Ectodermal cell (in vitro differentiated cells): ENCODE results near the gene NINJ1.
"Not testable (repeated sequence)": the region's sequence is repeated elsewhere in the genome, so short reads cannot be mapped to it uniquely, and the experiment has no call there.

Source experiments
- H3K27ac ChIP-seq: 2 replicates; pipeline ENCODE4 v1.7.0; 2013; ENCODE audit warnings: mild to moderate bottlenecking, low read depth, low read length; ENCODE audit not compliant: insufficient read depth, poor library complexity, severe bottlenecking
- H3K27me3 ChIP-seq: 2 replicates; pipeline ENCODE4 v1.7.0; 2013; ENCODE audit warnings: mild to moderate bottlenecking, low read length; ENCODE audit not compliant: insufficient read depth, control insufficient read depth, poor library complexity, severe bottlenecking
- H3K36me3 ChIP-seq: one replicate; pipeline ENCODE4 v1.7.0; 2013; ENCODE audit warnings: low read length; ENCODE audit not compliant: control insufficient read depth, insufficient read depth
- H3K4me1 ChIP-seq: one replicate; pipeline ENCODE4 v1.7.0; 2013; ENCODE audit warnings: low read length; ENCODE audit not compliant: control insufficient read depth, insufficient read depth
- H3K4me3 ChIP-seq: 2 replicates; pipeline ENCODE4 v1.7.0; 2013; ENCODE audit warnings: low read depth, low read length, control low read depth; ENCODE audit not compliant: insufficient read depth
- H3K9me3 ChIP-seq: 2 replicates; pipeline ENCODE4 v1.7.0; 2013; ENCODE audit warnings: mild to moderate bottlenecking, low read length, moderate library complexity; ENCODE audit not compliant: control insufficient read depth
- WGBS, 2 experiments: methylation state at CpG; one replicate each; pipeline ENCODE4 v1.1.7; 2013; ENCODE audit warnings: missing lambda C conversion rate in 2 of 2; 5-methylcytosine and 5-hydroxymethylcytosine counted together

NINJ1 gene

GRCh38 chr9:93159601-93160471, 25.8 kb upstream of the NINJ1 start:
- WGBS, 2 experiments: 30% methylated on average over 19 of the region's 19 CpGs
- no peak overlapping the region for H3K27ac ChIP-seq

DNA sequence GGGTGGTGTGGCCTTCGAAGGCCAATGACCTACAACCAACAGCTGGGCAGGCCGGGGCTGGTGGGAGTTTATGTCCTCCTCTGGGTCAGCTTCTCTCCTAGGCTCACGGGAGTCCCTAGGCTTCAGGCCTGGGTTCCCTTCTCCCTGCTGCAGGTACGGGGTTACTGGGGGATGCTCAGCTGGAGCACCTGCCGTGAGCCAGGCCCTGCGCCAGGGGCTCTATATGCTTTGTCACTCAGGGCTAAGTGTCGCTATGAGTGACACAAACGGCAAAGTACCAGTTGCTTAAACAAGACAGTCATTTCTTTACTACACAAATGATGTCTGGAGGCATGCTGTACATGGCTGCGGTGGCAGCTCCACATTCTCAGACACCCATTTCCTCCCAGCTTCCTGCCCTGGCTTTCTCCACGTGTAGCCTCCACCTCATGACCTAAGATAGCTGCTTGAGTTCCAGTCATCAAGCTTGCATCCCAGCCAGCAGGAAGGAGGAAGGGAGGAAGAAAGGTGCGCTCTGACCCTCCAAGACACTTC, 22.5 kb upstream of the NINJ1 start:
- no peaks in the 10 kb centered on the region for H3K4me1 ChIP-seq
- 91 to 96% methylated on average over 11 of the region's 11 CpGs for WGBS, 2 experiments
- H3K27ac ChIP-seq: no peak overlapping the region

More at GRCh38 chr9:93159601-93160471, 25.8 kb upstream of the NINJ1 start:
- no peak overlapping the region for H3K4me3 ChIP-seq
- no peaks in the 10 kb centered on the region for H3K36me3 ChIP-seq
- H3K27me3 ChIP-seq: no peaks in the 10 kb centered on the region
- H3K4me1 ChIP-seq: no peaks in the 10 kb centered on the region
- no peaks in the 10 kb centered on the region for H3K9me3 ChIP-seq

GRCh38 chr9:93155716-93156474, 21.8 kb upstream of the NINJ1 start:
- 92% methylated on average over 16 of the region's 16 CpGs for WGBS, 2 experiments
- Histone ChIP-seq H3K27ac (no peak overlapping the region), H3K4me3 (no peak overlapping the region), H3K4me1 (no peaks in the 10 kb centered on the region), H3K27me3 (no peaks in the 10 kb centered on the region), H3K9me3 (no peaks in the 10 kb centered on the region), H3K36me3 (no peaks in the 10 kb centered on the region)

More for the DNA sequence above, 22.5 kb upstream of the NINJ1 start:
- H3K27me3 ChIP-seq: no peaks in the 10 kb centered on the region
- no peaks in the 10 kb centered on the region for H3K36me3 ChIP-seq
- H3K4me3 ChIP-seq: no peak overlapping the region
- no peaks in the 10 kb centered on the region for H3K9me3 ChIP-seq

DNA sequence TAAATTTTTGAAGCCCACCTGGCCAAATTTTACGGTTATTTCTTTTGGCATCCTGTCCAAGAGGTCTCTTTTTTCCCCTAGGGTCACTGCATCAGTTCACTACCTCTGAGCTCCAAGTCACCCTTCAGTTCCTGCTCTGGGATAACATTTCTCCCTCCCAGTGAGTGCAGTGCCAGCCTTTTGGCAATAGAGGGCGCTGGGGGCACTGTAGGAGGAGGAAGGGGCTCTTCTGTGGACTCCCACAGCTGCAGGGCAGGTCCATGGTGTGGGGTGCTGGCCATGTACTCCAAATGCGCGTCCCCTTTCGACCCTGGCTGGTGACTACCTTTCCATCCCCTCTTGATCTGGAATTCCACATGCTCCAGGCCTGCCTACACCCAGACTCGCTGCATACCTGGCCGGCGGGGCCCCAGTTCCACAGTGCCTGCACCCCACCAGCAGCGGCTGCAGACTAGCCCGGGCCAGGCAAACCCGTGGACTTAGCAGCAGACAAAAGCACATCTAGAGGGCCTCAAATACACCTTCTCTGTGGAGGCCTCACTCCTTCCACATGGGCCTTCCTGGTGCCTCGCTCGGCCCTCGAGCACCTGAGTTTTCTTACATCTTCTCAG, 20.3 kb upstream of the NINJ1 start:
- Histone ChIP-seq H3K9me3 (no peaks in the 10 kb centered on the region), H3K4me1 (no peaks in the 10 kb centered on the region), H3K36me3 (no peaks in the 10 kb centered on the region), H3K27ac (no peak overlapping the region), H3K4me3 (no peak overlapping the region), H3K27me3 (no peaks in the 10 kb centered on the region)
- WGBS, 2 experiments: 76 to 77% methylated on average over 14 of the region's 14 CpGs

DNA sequence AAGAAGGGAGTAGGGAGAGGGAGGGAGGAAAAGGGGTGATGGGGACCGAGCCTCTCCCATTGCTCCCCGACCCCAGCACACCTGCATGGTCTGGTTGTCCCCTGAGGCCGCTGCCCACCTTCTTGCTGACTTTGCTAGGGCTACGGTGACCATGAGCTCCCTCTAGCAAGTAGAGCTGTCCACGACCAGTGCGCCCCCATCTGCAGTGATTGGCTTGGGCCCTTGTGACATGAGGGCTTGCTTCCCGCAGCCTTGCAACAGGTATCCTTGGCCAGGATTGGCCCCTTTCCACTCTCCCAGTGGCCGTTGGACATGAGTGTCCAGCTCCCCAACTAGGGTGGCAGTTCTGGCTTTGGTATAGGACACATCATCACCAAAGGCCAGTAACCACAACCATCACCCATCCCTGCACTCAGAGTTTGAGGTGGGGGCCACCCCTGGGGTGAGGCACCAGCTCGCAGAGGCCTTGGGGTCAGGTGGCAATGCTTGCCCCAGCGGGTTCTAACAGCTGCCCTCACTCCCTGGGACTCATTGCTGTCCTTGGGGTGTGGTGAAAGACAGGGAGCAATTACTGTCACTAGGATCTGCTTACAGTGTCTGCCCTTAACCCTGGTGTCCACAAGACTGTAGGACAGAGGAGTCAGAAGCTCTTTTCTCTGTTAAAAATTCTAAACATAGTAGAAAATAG, 17.2 kb upstream of the NINJ1 start:
- Histone ChIP-seq H3K27me3 (no peaks in the 10 kb centered on the region), H3K27ac (no peak overlapping the region), H3K4me3 (no peak overlapping the region), H3K36me3 (no peaks in the 10 kb centered on the region), H3K4me1 (no peaks in the 10 kb centered on the region), H3K9me3 (no peaks in the 10 kb centered on the region)
- WGBS, 2 experiments: 83 to 86% methylated on average over 10 of the region's 10 CpGs

GRCh38 chr9:93149361-93149760, 15.3 kb upstream of the NINJ1 start:
- Histone ChIP-seq H3K9me3 (no peaks in the 10 kb centered on the region), H3K27me3 (no peaks in the 10 kb centered on the region), H3K36me3 (no peaks in the 10 kb centered on the region), H3K27ac (no peak overlapping the region), H3K4me1 (peaks cover 3% of the 10 kb centered on the region), H3K4me3 (no peak overlapping the region)
- 87 to 90% methylated on average over 1 of the region's 1 CpG for WGBS, 2 experiments

GRCh38 chr9:93148721-93149120, 14.7 kb upstream of the NINJ1 start:
- 88 to 90% methylated on average over 2 of the region's 2 CpGs for WGBS, 2 experiments

DNA sequence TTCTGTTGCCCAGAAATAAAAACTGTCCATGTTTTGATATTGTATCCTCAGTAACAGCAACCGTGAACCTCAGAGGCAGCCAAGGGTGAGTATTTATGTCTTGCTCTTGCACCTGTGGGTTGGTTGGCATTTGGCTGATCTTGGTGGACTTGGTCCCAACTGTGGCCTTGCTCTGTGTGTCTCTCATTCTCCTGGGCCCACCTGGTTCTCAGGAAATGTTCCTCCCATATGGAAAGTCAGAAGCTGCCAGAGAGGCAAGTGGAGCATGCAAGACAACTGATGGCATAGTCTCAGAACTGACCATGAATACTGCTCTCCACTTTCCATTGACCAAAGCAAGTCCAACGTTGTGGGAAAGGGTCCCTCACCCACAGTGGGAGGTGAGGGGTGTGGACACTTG, 13.6 kb upstream of the NINJ1 start:
- Histone ChIP-seq H3K27me3 (no peaks in the 10 kb centered on the region), H3K36me3 (no peaks in the 10 kb centered on the region), H3K27ac (no peak overlapping the region), H3K9me3 (no peaks in the 10 kb centered on the region), H3K4me1 (peaks cover 9% of the 10 kb centered on the region), H3K4me3 (no peak overlapping the region)
- 69 to 74% methylated on average over 2 of the region's 2 CpGs for WGBS, 2 experiments

More at GRCh38 chr9:93148721-93149120, 14.7 kb upstream of the NINJ1 start:
- no peak overlapping the region for H3K27ac ChIP-seq
- H3K36me3 ChIP-seq: no peaks in the 10 kb centered on the region
- no peaks in the 10 kb centered on the region for H3K9me3 ChIP-seq
- no peak overlapping the region for H3K4me3 ChIP-seq
- no peaks in the 10 kb centered on the region for H3K27me3 ChIP-seq
- peaks cover 9% of the 10 kb centered on the region for H3K4me1 ChIP-seq

GRCh38 chr9:93146696-93147095, 12.6 kb upstream of the NINJ1 start:
- WGBS, 2 experiments: 88 to 92% methylated on average over 6 of the region's 6 CpGs
- H3K4me3 ChIP-seq, H3K4me1 ChIP-seq, H3K9me3 ChIP-seq, H3K27me3 ChIP-seq, H3K36me3 ChIP-seq, H3K27ac ChIP-seq: not testable (repeated sequence)
